Tibial artery (tissue), 4 donors: ENCODE data around the gene NLGN1.

ENCODE experiments used
- DNase-seq, 2 donors: peaks; one replicate each; pipeline ENCODE4 v3.0.0-alpha.2; 2019
- H3K27ac ChIP-seq, 2 donors: fragments of 200-600 bp; sonication (generic) in 1 of 2; 1 replicate in 1 of 2; 2 replicates in 1 of 2; pipeline ENCODE4 v1.5.1; 2018 to 2019; ENCODE audit warnings: mild to moderate bottlenecking in 1 of 2
- H3K27me3 ChIP-seq, 2 donors: fragments of 200-600 bp; sonication (generic) in 1 of 2; one replicate each; pipeline versions ENCODE4 v1.5.1 to v1.6.0; 2016 to 2019
- H3K36me3 ChIP-seq, 3 donors: fragments of 200-600 bp; sonication (generic) in 2 of 3; one replicate each; pipeline ENCODE4 v1.5.1; 2016 to 2019; ENCODE audit warnings: mild to moderate bottlenecking in 2 of 3
- H3K4me1 ChIP-seq, 4 donors: fragments of 200-600 bp; sonication (generic) in 2 of 4; 1 replicate in 3 of 4; 2 replicates in 1 of 4; pipeline ENCODE4 v1.5.1; 2016 to 2019
- H3K4me3 ChIP-seq, 2 donors: fragments of 200-600 bp; sonication (generic) in 1 of 2; 1 replicate in 1 of 2; 2 replicates in 1 of 2; pipeline ENCODE4 v1.5.1; 2018 to 2019; ENCODE audit warnings: mild to moderate bottlenecking in 2 of 2
- H3K9me3 ChIP-seq, 3 donors: fragments of 200-600 bp; sonication (generic) in 1 of 3; one replicate each; pipeline ENCODE4 v1.5.1; 2016 to 2019
- intact Hi-C: fragments of 100-400 bp; cut with DNase I; formaldehyde crosslinking; loops from one replicate; pipeline ENCODE4 v1.15.0; 2023; ENCODE audit warnings: low total_unique reads
- TF ChIP-seq, protein P1 (sequence below), 2 experiments: fragments of 200-600 bp in 1 of 2; fragments of 450-650 bp in 1 of 2; IDR thresholded peaks; one replicate each; pipeline ENCODE4 v1.5.1; 2017 to 2019; ENCODE audit warnings: antibody characterized with exemption in 2 of 2, mild to moderate bottlenecking in 1 of 2, moderate library complexity in 1 of 2

The NLGN1 gene

GRCh38 chr3:173659972-173660371, 262.4 kb downstream of the NLGN1 start:
- intact Hi-C loops = no loop called here
- no peak overlapping the region for H3K4me3 ChIP-seq
- H3K36me3 ChIP-seq = no peaks in the 10 kb centered on the region
- no peaks in the 10 kb centered on the region for H3K9me3 ChIP-seq
- peaks cover 0 to 12% (median 0%) of the 10 kb centered on the region in 4 donors for H3K4me1 ChIP-seq
- H3K27me3 ChIP-seq = no peaks in the 10 kb centered on the region
- H3K27ac ChIP-seq = no peak overlapping the region
- DNase-seq = no peak
- TF ChIP-seq, protein P1, sequence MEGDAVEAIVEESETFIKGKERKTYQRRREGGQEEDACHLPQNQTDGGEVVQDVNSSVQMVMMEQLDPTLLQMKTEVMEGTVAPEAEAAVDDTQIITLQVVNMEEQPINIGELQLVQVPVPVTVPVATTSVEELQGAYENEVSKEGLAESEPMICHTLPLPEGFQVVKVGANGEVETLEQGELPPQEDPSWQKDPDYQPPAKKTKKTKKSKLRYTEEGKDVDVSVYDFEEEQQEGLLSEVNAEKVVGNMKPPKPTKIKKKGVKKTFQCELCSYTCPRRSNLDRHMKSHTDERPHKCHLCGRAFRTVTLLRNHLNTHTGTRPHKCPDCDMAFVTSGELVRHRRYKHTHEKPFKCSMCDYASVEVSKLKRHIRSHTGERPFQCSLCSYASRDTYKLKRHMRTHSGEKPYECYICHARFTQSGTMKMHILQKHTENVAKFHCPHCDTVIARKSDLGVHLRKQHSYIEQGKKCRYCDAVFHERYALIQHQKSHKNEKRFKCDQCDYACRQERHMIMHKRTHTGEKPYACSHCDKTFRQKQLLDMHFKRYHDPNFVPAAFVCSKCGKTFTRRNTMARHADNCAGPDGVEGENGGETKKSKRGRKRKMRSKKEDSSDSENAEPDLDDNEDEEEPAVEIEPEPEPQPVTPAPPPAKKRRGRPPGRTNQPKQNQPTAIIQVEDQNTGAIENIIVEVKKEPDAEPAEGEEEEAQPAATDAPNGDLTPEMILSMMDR (IDR thresholded peaks at IDR 0.05) = no peak

DNA sequence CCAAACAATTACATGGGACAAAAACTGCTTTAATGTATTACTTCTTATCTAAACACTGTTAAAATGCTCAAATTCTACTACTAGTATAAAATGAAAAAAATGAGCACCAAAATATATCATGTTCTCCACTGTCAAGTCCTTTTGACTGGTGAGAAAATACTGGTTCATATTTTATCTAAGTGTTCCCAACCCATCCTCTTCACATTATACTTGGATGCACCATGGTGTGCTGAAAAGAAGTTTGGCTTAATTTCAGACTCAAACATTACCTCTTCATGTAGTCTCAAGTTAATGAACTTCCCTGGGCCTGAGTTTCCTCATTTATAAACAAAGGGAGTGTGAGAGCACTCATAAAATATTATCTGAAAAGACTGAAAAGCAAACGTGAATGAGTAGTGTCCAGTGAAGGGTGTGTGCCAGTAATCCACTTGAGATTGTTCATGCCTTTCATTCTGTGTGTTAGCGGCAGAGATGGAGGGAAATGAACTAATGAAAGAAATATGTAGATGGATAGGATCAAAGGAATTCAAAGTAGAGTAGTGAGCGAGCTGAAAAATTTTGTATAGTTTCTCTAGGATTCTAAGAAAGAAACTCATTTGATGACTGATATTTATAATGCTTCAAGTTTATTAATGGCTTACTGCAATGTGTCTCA, 263.2 kb downstream of the NLGN1 start:
- Histone ChIP-seq H3K4me1 (peaks cover 0 to 12% (median 0%) of the 10 kb centered on the region in 4 donors), H3K36me3 (no peaks in the 10 kb centered on the region), H3K27ac (no peak overlapping the region), H3K27me3 (no peaks in the 10 kb centered on the region), H3K4me3 (no peak overlapping the region), H3K9me3 (no peaks in the 10 kb centered on the region)
- no peak for DNase-seq
- intact Hi-C loops = no loop called here
- TF ChIP-seq, protein P1 (IDR thresholded peaks at IDR 0.05) = no peak

GRCh38 chr3:173663696-173664111, 266.2 kb downstream of the NLGN1 start:
- Histone ChIP-seq H3K4me1 (peaks cover 0 to 12% (median 0%) of the 10 kb centered on the region in 4 donors), H3K36me3 (no peaks in the 10 kb centered on the region), H3K4me3 (no peak overlapping the region), H3K27ac (no peak overlapping the region), H3K27me3 (no peaks in the 10 kb centered on the region), H3K9me3 (no peaks in the 10 kb centered on the region)
- TF ChIP-seq, protein P1 (IDR thresholded peaks at IDR 0.05) = no peak
- intact Hi-C loops = no loop called here
- no peak for DNase-seq

DNA sequence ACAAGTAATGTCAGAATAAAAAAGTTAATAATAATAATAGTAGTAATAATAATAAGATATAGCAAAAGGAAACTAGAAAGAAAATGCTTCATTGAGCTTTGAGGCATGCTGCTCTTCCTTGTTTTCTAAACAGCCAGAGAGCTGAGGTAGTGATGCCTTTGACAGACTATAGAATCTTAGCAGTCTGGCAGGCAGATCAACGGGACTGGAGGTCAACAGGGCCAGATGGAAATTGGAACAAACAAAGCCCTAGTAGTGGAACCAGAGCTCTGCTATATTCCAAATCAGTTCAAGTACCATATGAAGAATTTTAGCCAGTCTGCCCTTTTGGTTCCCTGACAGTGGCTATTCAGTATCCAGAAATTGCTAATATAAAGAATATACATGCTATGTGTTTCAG, 278.6 kb downstream of the NLGN1 start:
- H3K4me3 ChIP-seq = no peak overlapping the region
- no peak overlapping the region for H3K27ac ChIP-seq

GRCh38 chr3:173681188-173681678, 283.7 kb downstream of the NLGN1 start:
- H3K27me3 ChIP-seq = no peaks in the 10 kb centered on the region
- no peak overlapping the region for H3K27ac ChIP-seq
- no peaks in the 10 kb centered on the region for H3K9me3 ChIP-seq
- H3K4me3 ChIP-seq = no peak overlapping the region
- no peaks in the 10 kb centered on the region for H3K36me3 ChIP-seq
- peaks cover 0 to 9% (median 0%) of the 10 kb centered on the region in 4 donors for H3K4me1 ChIP-seq
- TF ChIP-seq, protein P1 (IDR thresholded peaks at IDR 0.05) = no peak
- intact Hi-C loops = no loop called here
- no peak for DNase-seq

More for the DNA sequence above, 278.6 kb downstream of the NLGN1 start:
- no peak for DNase-seq
- Histone ChIP-seq H3K27me3 (no peaks in the 10 kb centered on the region), H3K4me1 (peaks cover 0 to 6% (median 0%) of the 10 kb centered on the region in 4 donors), H3K9me3 (no peaks in the 10 kb centered on the region), H3K36me3 (no peaks in the 10 kb centered on the region)
- TF ChIP-seq, protein P1 (IDR thresholded peaks at IDR 0.05) = no peak
- intact Hi-C loops = no loop called here
